EL (cell line): ENCODE results near the gene ITPK1.
A peak's percentile ranks its signal among the peaks of the same experiment; 100 is the strongest.

Experiments used
- DNase-seq: peaks from one replicate; pipeline ENCODE4 v3.0.0-alpha.2; 2016

The ITPK1 gene

GRCh38 chr14:93005135-93005813 lies 110.5 kb downstream of the ITPK1 start:
- DNase-seq, result no peak

GRCh38 chr14:93004699-93005082 lies 111.0 kb downstream of the ITPK1 start:
- DNase-seq, result no peak

GRCh38 chr14:93003945-93004698 lies 111.6 kb downstream of the ITPK1 start:
- DNase-seq, result no peak

DNA sequence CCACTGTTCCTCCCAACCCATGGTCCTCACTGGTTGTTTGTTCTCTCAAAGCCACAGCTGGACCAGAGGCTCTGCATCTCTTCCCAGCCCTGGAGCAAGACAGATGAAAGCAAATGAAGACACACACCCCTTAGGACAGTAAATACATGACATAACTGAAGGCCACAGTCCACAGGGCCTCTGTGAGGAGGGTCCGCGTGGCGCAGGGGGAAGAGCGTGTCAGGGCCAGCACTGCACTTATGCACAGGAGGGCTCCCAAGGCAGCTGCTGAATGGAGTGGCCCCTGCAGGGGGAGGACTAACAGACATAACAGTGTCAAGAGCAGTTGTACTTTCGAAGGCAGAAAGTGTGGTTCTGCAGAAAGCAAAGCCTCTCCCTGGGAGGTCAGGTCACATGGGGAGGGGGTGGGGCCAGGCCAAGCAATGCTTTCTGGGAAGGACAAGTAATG lies 112.8 kb downstream of the ITPK1 start:
- DNase-seq, result no peak

DNA sequence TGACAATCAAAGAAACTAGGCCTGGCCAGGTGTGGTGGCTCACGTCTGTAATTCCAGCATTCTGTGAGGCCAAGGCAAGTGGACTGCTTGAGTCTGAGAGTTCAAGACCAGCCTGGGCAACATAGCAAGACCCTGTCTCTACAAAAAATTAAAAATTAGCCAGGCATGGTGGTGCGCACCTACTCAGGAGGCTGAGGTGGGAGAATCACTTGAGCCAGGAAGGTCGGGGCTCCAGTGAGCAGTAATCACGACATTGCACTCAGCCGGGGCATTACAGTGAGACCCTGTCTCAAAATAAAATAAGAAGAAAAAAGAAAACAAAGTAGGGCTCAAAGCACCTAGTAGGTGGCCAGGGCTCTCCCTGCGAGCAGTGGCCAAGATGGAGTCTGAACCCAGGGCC lies 113.7 kb downstream of the ITPK1 start:
- no peak for DNase-seq

DNA sequence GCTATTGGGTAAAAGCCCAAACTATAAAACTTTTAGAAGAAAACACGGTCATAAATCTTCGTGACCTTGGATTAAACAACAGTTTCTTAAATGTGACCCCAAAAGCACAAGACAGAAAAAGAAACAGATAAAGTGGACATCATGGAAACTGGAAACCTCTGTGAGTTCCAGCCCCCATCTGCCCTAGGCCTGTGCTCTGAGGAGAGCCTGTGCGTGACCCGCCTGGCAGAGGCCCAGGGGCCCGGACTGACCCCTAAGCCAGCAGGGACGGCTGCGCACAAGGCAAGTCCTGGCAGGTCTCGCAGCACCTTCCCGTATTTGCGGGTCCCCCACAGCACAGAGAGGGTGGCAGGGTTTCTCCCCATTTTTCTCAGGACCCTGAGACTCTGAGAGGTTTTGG lies 116.8 kb downstream of the ITPK1 start:
- no peak for DNase-seq

GRCh38 chr14:92997343-92998061 lies 118.2 kb downstream of the ITPK1 start:
- DNase-seq, result no peak

- no peak for DNase-seq
Measured at GRCh38 chr14:92995620-92996019, 120.1 kb downstream of the ITPK1 start.

DNA sequence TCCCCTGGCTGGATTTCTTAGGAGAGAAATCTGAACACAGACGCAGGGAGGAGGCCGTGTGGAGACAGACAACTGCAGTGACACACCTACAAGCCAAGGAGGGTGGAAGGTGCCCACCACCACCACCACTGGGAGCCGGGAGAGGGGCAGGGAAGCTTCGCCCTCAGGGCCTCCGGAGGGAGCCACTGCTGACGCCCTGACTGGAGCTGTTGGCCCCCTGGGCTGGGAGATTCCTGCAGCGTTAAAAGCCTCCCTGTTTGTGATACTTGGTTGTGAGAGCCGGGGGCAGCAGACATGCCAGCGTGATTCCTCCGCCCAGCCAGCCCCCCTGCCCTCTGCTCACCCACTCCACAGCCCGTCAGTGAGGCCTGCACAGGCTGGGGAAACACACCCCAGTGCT lies 120.8 kb downstream of the ITPK1 start:
- DNase-seq, result no peak

GRCh38 chr14:92994131-92994676 lies 121.5 kb downstream of the ITPK1 start:
- DNase-seq, result no peak

- no peak for DNase-seq
Measured at GRCh38 chr14:92993302-92993701, 122.4 kb downstream of the ITPK1 start.

GRCh38 chr14:92991536-92991935 lies 124.2 kb downstream of the ITPK1 start:
- no peak for DNase-seq

DNA sequence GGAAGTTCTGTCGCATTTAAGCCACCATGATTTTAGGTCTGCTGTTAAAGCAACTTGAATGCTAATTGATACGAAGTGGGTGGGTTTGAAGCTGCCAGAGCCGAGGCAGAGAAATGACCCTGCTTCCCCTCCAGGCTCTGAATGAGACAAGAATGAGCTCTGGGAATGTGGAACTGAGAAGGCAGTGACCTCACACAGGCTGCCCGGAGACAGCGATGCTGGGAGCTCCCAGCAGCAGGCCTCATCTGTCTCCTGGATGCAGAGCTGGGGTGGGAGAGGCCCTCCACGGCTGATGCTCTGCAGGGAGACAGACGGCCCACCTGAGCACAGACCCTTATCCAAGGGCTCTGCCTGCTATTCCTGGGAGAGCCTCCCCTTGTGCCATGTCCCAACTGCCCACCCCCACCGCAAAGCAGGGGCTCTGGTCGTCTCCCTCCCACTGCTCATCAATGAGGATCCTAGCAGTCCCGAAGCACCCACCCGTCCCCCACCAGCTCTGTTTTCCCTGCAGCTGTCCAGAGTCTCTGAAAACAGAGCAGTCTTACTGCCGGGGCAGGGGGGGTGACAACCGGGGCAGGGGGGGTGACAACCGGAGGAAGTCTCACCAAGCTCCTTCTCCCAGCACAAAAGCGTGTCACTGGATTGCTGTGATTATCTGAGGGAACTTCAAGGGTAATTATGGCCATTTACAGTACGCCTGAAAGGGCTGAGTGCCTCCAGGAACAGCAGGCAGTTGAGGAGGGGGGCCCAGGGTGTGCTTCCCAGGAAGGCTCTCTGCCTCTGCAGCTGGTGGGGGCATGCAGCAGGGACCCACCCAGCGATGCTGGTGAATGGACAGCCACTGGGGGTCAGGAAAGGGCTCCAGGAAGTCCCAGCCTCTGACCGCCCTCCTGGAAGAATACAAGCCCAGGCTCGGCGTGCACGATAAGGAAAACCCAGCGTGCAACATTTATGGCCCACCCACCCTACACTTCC lies 125.0 kb downstream of the ITPK1 start:
- DNase-seq, result no peak

DNA sequence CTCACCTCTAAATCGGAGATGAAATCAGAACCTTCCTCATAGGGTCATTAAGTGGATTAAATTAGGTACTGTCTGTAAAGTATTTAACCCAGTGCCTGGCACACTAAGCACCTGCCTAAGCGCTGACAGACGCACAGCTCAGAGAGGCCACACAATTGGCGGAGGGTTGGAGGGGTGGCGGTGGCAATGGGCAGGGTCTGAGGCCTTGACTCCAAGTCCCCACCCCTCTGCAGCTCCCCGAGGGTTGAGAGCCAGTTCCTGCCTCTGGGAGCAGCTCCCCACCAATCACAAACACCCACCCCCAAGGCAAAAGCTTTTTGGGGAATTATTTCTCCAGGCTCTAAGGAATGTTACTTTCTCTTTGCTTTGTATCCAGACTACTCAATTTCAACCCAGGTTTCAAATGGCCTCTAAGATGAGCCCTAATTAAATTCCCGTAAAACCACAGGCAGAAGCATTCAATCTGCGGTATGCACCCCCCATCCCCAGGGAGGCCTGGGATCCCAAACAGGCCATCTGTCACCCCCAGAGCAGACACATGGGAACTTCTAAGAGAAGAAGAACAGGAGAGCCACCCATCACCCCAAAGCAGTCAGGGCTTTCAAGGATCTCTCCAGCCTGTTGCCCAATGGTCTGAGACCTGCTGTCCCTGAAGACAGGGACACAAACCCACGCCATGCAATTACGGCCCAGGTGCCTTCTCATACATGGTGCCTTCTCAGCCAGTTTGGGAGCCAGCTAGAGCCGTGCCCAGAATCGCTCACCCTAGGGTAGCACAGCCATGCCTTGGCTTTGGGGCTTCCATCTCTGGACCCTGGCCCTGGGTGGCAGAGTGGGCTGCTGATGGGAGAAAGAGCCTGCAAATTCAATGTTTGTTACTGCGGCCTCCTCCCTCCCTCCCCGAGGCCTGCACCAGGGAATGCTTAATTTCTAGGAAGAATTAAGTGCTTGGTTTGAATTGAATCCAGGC lies 126.7 kb downstream of the ITPK1 start:
- no peak for DNase-seq

DNA sequence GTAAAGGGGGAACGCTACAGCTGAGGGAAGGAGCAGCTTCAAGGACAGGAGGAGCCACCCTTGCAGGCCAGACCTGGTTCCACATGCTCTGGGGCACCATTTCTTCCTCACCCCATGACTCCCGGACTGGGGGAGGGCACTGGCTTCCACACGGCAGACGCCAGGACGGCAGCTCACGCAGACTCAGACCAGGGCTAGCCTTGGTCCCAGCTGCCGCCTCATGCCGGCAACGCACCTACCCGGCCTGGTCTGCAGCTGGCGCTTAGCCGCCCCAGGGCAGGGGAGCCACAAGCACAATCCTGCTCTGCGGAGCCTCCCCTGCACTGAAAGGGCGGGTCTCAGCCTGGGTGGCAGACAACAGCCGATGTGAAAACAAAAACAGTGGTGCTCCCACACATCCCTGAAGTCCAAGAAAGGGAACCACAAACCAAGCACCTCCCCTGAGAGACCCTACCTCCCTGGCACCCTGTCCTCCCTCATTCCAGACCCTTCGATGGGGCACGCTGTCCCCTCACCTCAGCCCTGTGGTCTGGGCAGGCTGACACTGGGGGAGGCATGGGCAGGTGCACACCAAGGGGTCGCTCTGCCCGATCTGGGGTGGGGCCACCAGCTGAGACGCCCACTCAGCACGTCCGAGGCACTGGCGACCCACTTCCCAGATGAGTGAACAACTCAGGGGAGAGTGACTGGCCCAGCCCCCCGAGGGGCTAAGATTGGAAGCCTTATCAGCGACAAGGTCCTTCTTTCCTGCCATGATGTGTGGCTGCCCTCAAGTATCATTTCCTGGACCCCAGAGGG lies 127.8 kb downstream of the ITPK1 start:
- no peak for DNase-seq

DNA sequence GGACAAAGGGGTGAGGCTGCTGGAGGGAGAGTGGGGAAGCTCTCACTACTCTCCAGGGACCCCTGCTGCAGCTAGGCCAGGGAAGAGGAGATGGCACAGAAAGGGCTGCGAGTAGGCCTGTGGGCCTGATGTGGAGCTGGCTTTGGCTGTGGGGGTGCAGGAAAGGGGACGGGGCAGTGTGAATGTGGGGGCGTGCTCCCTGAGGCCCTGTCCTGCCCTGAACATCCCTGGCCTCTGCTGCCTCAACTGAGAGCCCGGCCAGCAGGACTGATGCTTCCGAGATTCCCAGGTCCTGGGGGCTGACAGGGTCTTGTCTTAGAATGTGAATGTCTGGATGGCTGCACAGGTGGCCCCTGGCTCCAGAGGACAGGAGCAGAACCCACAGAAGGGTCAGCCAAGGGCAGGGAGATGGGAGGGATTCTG lies 128.6 kb downstream of the ITPK1 start:
- no peak for DNase-seq

GRCh38 chr14:92986254-92987147 lies 129.2 kb downstream of the ITPK1 start:
- DNase-seq, result peak; percentile 82

DNA sequence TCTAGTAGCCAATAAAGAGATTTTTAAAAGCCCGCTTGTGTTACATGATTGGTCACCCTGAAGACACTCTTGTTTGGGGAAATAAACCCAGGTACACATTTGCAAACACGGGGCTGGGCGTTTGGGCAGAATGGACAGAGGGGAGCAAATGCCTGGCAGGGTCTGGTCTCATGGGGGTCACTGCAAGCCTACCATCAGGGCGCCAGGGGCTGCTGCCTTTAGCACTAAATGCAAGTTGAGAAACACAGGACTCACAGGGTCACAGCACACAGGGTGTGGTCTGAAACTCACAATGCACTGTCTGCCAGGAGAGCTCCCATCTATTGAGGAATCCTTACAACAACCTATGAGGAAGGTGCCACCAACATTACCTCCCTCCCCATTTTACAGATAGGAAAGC lies 130.2 kb downstream of the ITPK1 start:
- no peak for DNase-seq

- DNase-seq, result no peak
Measured at GRCh38 chr14:92984896-92985295, 130.8 kb downstream of the ITPK1 start.
